MM.1S (cell line): Measurements from ENCODE around the gene DIRAS2.
"Not testable (repeated sequence)": the region's sequence is repeated elsewhere in the genome, so short reads cannot be mapped to it uniquely, and the experiment has no call there.

Experiments used
- CTCF ChIP-seq: fragments of 300-600 bp; sonication (generic); IDR thresholded peaks from 2 replicates; pipeline ENCODE4 v1.5.1; 2016; ENCODE audit warnings: antibody characterized with exemption, low read length, mixed read lengths
- EZH2 ChIP-seq: fragments of 300-600 bp; sonication (generic); optimal IDR thresholded peaks from 2 replicates; pipeline ENCODE3; 2017; ENCODE audit warnings: low read depth, mild to moderate bottlenecking, antibody characterized with exemption, low read length, mixed read lengths

GRCh38 chr9:90656876-90657275 lies 14.3 kb upstream of the DIRAS2 start:
- not testable (repeated sequence) for TF ChIP-seq CTCF, EZH2
